22Rv1 (cell line): ENCODE measurements around the gene ERRFI1.

Source experiments
- H3K27ac ChIP-seq: fragments of 450-650 bp; 2 replicates; pipeline ENCODE4 v1.5.1; 2017
- CTCF ChIP-seq: fragments of 450-650 bp; IDR thresholded peaks from 2 replicates; pipeline ENCODE4 v1.5.1; 2017; ENCODE audit warnings: mild to moderate bottlenecking
- ZFX ChIP-seq: fragments of 450-650 bp; IDR thresholded peaks from 2 replicates; pipeline ENCODE4 v1.6.1; 2017; ENCODE audit warnings: antibody characterized with exemption, borderline replicate concordance

ERRFI1 gene

GRCh38 chr1:8035289-8035688, 9.2 kb upstream of the ERRFI1 start:
- TF ChIP-seq ZFX (no peak), CTCF (no peak)
- H3K27ac ChIP-seq, result no peak overlapping the region

GRCh38 chr1:8033322-8033721, 7.2 kb upstream of the ERRFI1 start:
- TF ChIP-seq ZFX (no peak), CTCF (no peak)
- H3K27ac ChIP-seq, result no peak overlapping the region

- H3K27ac ChIP-seq, result no peak overlapping the region
- no peak for TF ChIP-seq ZFX
- TF ChIP-seq CTCF, result no peak
Measured at GRCh38 chr1:8032366-8032910, 6.3 kb upstream of the ERRFI1 start.

GRCh38 chr1:8031176-8031785, 5.2 kb upstream of the ERRFI1 start:
- peak; percentile 89 for TF ChIP-seq CTCF
- no peak for TF ChIP-seq ZFX
- H3K27ac ChIP-seq, result no peak overlapping the region

- no peak for TF ChIP-seq CTCF
- TF ChIP-seq ZFX, result no peak
- H3K27ac ChIP-seq, result peak overlapping the region; percentile 9; the same call in 1 of the 2 replicates
Measured at GRCh38 chr1:8028571-8028910, 2.4 kb upstream of the ERRFI1 start.

- TF ChIP-seq ZFX (no peak), CTCF (no peak)
- peak overlapping the region; percentile 9; the same call in 1 of the 2 replicates for H3K27ac ChIP-seq
Measured at GRCh38 chr1:8027748-8028570, 1.9 kb upstream of the ERRFI1 start.
